ENCODE measurements around the gene KCNK18. TPM values are rescaled to one million over a fixed set of nuclear protein-coding genes. Genes with fewer than 3 reads are reported as not detected.

KCNK18 gene
- total RNA-seq, 3 donors from 2014 or later, result not detected

GRCh38 chr10:117254338-117254737 lies 57.0 kb downstream of the KCNK18 start:
- Histone ChIP-seq H3K36me3 (ENCODE audit: low read depth) (no peaks in the 10 kb centered on the region), H3K4me3 (no peak overlapping the region), H3K9me3 (no peaks in the 10 kb centered on the region), H3K4me1 (ENCODE audit: low read depth) (no peaks in the 10 kb centered on the region)
- ATAC-seq, result no peak
- TF ChIP-seq CTCF (IDR thresholded peaks at IDR 0.05), result no peak
- DNase-seq, result no peak
- intact Hi-C loops (cut with DNase I, micrococcal nuclease), result no loop called here

DNA sequence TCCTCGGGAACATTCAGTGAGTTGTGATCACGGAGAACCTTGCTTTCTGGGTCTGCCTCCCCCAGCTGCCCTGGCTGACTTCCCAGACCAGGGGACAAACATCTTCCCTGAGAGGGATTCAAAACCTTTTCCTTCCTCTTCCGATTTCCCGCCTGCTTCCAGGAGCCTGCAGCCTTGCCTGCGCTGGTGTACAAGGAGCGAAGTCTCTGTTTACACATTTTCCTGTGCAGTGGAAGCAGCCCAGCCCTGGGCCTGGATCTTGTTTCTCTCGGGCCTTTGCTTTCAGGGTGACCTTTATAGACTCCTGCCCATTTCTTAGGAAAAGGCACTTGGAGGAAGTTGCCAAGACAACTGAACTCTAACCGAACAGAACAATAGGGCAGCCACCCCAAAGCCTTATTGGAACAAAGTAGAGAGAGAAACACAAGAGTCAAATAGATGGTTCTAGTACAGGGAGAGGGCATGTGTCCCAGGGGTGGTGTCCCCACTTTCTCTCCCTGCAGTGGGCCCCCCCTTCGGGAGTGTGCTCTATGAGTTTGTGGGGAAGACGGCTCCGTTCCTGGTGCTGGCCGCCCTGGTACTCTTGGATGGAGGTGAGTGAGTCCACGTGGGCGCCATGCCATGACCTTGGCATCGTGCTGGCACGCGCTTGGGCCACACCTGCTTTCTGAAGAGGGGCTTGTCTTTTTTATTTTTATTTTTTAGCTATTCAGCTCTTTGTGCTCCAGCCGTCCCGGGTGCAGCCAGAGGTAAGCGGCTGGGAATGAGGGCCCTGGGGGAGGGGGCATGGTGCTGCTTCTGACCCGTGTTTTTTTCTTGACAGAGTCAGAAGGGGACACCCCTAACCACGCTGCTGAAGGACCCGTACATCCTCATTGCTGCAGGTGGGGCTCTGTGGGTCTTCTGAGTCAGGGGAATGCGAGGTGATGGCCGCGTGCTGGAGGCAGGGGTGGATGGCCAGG lies 57.8 kb downstream of the KCNK18 start:
- intact Hi-C loops (cut with DNase I, micrococcal nuclease), result no loop called here
- DNase-seq (no peak), ATAC-seq (no peak)
- H3K4me1 ChIP-seq (ENCODE audit: low read depth), result no peaks in the 10 kb centered on the region
- H3K36me3 ChIP-seq (ENCODE audit: low read depth), result no peaks in the 10 kb centered on the region
- H3K9me3 ChIP-seq, result no peaks in the 10 kb centered on the region
- TF ChIP-seq CTCF (IDR thresholded peaks at IDR 0.05), result no peak
- H3K4me3 ChIP-seq, result no peak overlapping the region

DNA sequence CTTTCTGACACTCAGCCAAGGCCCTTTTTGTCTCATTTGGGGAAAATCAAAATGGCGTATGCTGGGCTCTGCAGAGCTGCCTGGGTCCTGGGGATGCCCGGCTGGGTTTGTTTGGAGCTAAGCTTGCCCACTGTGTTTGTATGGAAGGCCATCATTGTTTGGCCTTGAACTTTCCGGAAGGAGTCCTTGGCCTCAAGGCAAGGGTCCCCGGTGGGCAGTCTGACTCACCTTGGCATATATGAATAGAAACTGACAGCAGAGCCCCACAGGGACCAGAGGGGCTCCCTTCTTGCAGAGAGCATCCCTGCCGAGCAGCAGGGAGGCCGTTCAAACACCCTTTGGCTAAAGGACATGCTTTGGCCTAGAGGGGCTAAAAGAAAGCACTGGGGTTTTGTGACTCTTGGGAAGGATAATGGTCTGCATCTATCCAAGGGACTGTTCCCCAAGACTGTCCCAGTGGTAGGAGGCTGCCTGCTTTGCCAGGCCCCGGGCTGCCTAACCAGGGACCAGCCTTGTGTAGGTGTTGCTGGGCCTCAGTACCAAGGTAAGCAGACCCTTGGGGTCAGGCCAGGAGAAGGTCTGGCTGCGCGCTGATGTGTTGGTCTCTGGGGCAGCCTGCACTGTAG lies 58.7 kb downstream of the KCNK18 start:
- intact Hi-C loops (cut with DNase I, micrococcal nuclease), result no loop called here
- no peak for ATAC-seq
- no peak for TF ChIP-seq CTCF (IDR thresholded peaks at IDR 0.05)
- no peaks in the 10 kb centered on the region for H3K4me1 ChIP-seq (ENCODE audit: low read depth)
- no peak overlapping the region for H3K4me3 ChIP-seq
- H3K36me3 ChIP-seq (ENCODE audit: low read depth), result no peaks in the 10 kb centered on the region
- H3K9me3 ChIP-seq, result no peaks in the 10 kb centered on the region
- DNase-seq, result no peak

GRCh38 chr10:117256910-117257309 lies 59.6 kb downstream of the KCNK18 start:
- intact Hi-C loops (cut with DNase I, micrococcal nuclease), result no loop called here
- no peak for TF ChIP-seq CTCF (IDR thresholded peaks at IDR 0.05)
- Histone ChIP-seq H3K4me1 (ENCODE audit: low read depth) (no peaks in the 10 kb centered on the region), H3K36me3 (ENCODE audit: low read depth) (no peaks in the 10 kb centered on the region), H3K9me3 (no peaks in the 10 kb centered on the region), H3K4me3 (no peak overlapping the region)
- DNase-seq (no peak), ATAC-seq (no peak)

DNA sequence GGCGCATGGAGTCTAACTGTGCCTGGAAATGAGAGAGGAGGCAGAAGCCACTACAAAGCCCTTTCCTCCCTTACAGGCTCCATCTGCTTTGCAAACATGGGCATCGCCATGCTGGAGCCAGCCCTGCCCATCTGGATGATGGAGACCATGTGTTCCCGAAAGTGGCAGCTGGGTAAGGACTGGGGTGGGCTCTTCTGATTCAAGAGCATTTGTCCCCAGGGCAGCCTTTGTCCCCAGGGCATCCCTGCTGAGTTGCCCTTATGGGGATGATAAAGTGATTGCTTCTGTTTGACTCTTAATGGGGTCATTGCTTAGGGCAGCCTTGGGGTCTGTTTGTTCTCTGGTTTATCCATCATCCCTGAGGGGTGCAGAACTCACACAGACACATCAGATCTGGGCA lies 60.4 kb downstream of the KCNK18 start:
- H3K4me1 ChIP-seq (ENCODE audit: low read depth), result no peaks in the 10 kb centered on the region
- TF ChIP-seq CTCF (IDR thresholded peaks at IDR 0.05), result no peak
- DNase-seq (no peak), ATAC-seq (no peak)
- H3K4me3 ChIP-seq, result no peak overlapping the region
- intact Hi-C loops (cut with DNase I, micrococcal nuclease), result no loop called here
- H3K36me3 ChIP-seq (ENCODE audit: low read depth), result no peaks in the 10 kb centered on the region
- no peaks in the 10 kb centered on the region for H3K9me3 ChIP-seq

Data from mucosa of descending colon (tissue), 3 donors.